Fibroblast of peridontal ligament (primary cell): ENCODE results near the gene ADNP.
"Not testable (repeated sequence)": the region's sequence is repeated elsewhere in the genome, so short reads cannot be mapped to it uniquely, and the experiment has no call there.

ENCODE experiments used
- DNase-seq: peaks from one replicate; pipeline ENCODE4 v3.0.0-alpha.2; 2010; ENCODE audit errors: extremely low read depth

The ADNP gene

GRCh38 chr20:50931306-50932015 lies at the start of gene ADNP:
Gene ADNP, minus strand, starts transcription at chr20:50931437. Its CDS starts 27,441 bp downstream, at chr20:50903996.
- DNase-seq: peak; percentile 90

- DNase-seq: peak; percentile 100
These were observed 48.9 kb upstream of the ADNP start for GRCh38 chr20:50980071-50980681.

DNA sequence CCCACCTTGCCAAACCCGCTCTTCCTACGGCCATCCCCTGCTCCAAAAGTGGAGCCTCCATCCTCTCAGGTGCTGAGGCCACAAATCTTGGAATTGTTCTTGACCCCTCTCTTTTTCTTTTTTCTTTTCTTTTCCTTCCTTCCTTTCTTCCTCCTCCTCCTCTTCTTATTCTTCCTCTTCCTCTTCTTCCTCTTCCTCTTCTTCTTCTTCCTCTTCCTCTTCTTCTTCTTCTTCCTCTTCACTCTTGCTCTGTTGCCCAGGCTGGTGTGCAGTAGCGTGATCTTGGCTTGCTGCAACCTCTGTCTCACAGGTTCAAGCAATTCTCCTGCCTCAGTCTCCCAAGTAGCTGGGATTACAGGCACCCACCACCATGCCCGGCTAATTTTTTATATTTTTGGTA lies 47.3 kb upstream of the ADNP start:
- not testable (repeated sequence) for DNase-seq

- DNase-seq: no peak
These were observed 46.1 kb upstream of the ADNP start for GRCh38 chr20:50977066-50978021.

- no peak for DNase-seq
These were observed 44.6 kb upstream of the ADNP start for GRCh38 chr20:50975701-50976330.

GRCh38 chr20:50969912-50970311 lies 38.7 kb upstream of the ADNP start:
- DNase-seq: no peak

DNA sequence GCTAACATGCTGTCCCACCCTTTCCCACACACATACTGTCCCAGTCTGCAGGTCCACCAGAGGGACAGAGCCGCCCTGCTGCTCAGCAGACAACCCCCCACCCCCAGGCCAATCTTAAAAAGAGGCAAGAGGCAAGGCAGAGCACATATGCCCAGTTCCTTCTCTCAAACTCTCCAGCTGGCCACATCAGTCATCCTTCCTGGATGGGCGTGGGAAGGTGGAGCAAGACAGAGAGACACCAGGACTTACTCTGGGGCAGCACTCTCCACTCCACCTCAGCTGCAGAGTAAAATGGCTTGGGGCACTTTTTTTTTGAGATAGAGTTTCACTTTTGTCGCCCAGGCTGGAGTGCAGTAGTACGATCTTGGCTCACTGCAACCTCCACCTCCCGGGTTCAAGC lies 38.2 kb upstream of the ADNP start:
- DNase-seq: no peak

- no peak for DNase-seq
These were observed 37.1 kb upstream of the ADNP start for GRCh38 chr20:50968289-50968688.

- peak; percentile 10 for DNase-seq
These were observed 36.3 kb upstream of the ADNP start for GRCh38 chr20:50967586-50967985.

DNA sequence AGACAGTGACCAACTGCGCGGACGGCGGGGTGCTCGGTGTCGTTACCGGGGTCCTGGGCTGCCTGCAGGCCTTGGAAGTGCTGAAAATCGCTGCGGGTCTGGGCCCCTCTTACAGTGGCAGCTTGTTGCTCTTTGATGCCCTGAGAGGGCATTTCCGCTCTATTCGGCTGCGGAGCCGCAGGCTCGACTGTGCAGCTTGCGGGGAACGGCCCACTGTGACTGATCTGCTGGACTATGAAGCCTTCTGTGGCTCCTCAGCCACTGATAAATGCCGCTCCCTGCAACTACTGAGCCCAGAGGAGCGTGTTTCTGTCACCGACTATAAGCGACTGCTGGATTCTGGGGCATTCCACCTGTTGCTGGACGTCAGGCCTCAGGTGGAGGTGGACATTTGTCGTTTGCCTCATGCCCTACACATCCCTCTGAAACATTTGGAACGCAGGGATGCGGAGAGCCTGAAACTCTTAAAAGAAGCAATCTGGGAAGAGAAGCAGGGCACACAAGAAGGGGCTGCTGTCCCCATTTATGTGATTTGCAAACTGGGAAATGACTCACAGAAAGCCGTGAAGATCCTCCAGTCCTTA lies 28.4 kb upstream of the ADNP start:
- no peak for DNase-seq

DNA sequence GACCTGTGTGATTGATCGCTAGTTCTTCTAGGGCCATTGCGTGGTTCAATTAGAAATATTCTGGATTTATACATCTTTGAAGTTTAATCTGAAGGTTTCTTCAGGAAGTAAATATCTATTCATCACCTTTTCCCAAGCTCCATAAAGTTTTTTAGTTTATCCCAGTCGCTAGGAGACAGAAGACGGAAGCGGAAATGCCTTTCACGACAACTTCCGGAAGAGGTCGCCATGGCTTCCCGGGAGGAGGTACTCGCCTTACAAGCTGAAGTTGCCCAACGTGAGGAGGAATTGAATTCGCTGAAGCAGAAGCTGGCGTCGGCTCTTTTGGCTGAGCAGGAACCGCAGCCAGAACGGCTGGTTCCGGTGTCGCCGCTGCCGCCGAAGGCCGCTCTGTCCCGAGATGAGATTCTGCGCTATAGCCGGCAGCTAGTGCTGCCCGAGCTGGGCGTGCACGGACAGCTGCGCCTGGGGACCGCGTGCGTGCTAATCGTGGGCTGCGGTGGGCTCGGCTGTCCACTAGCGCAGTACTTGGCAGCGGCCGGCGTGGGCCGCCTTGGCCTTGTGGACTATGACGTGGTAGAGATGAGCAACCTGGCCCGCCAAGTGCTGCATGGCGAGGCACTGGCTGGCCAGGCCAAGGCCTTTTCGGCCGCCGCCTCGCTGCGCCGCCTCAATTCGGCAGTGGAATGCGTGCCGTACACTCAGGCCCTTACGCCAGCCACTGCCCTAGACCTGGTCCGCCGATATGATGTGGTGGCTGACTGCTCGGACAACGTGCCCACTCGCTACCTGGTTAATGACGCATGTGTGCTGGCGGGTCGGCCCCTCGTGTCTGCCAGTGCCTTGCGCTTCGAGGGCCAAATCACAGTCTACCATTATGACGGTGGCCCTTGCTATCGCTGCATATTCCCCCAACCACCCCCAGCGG lies 27.6 kb upstream of the ADNP start, which contains the start of gene MOCS3:
TSS of gene MOCS3 (plus strand) at position 204 of the 928 bp plus-strand sequence. CDS start at position 229, 25 bp downstream.
- DNase-seq: peak; percentile 96

GRCh38 chr20:50957798-50958614 lies 26.8 kb upstream of the ADNP start, which contains the start of gene DPM1:
Gene DPM1, minus strand, starts transcription at chr20:50958532. Its CDS starts 9 bp downstream, at chr20:50958523.
- DNase-seq: peak; percentile 36

- DNase-seq: peak; percentile 34
These were observed 26.0 kb upstream of the ADNP start for GRCh38 chr20:50957276-50957675.

GRCh38 chr20:50953821-50954220 lies 22.6 kb upstream of the ADNP start:
- no peak for DNase-seq

DNA sequence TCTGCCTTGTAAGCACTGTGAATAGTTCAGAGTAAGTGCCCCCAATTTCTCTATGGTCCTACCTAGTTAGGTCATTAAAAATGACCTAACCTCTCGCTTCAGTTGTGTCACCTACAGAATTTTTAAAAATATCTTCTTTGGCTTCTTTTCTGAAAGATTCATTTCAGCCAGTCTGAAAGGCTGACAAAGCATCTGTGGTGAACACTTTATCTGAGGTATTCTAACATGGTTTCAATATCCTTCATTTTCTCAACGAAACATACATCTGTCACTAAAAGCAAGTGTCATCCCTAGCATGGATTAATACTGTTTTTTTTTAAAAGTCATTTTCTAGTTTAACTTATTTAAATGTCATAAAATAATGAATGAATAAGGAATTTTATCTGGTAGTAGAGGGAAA lies 22.0 kb upstream of the ADNP start:
- DNase-seq: no peak

DNA sequence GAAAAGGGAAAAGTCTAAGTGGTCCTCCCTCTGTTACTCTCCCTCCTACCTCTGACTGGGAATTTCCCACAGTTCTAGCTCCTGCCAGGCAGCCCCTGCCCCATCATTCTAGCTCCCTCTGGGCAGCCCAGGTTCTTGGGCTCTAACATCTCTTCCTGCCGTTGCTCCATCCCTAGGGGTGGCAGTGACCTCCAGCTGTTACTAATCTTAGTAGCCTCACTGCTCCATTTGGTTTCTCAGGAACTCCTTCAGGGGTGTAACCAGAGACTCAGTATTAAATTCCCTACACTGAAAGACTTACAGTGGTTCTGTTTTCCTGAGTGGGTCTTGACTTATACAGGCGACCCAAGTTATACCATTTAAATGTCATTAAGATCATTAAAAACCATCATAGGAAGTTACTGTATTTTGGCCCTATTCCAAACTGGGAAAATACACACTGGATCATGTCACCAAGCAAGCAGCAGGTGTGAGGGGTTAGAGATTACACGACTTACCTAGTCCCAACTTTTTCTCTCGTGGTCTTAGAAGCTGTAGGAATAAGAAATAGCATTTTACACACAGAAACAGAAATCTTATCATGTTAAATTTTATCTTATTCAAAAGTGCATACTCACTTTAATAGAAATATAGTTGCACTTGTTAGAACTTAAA lies 17.0 kb upstream of the ADNP start:
- DNase-seq: no peak

DNA sequence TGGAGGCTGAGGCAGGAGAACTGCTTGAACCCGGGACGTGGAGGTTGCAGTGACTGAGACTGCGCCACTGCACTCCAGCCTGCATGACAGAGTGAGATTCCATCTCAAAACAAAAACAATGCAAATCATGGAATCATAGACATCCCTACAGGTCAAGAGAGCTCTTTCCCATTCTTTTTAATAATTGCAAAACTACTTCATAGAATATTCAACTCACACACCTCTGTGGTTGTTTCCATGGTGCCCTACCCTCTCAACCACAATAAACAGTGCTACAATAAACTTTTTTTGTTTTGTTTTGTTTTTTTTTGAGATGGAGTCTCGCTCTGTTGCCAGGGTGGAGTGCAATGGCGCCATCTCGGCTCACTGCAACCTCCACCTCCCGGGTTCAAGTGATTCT lies 11.8 kb upstream of the ADNP start:
- no peak for DNase-seq

DNA sequence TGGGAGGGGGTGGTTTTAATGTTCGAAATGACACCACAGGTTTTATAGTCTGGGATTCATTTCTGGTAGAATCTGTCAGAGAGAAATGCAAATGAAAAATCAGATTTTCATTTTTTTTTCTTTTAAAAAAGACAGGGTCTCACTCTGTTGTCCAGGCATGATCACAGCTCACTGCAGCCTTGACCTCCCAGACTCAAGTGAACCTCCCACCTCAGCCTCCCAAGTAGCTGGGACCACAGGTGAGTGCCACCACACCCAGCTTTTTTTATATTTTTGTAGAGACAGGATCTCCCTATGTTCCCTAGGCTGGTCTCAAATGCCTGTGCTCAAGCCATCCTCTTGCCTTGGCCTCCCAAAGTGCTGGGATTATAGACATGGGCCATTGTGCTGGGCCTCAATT lies 2.4 kb upstream of the ADNP start:
- no peak for DNase-seq
